Measurements from ENCODE around the gene MEIS1. TPM values are rescaled to one million over a fixed set of nuclear protein-coding genes. Genes with fewer than 3 reads are reported as not detected.

The MEIS1 gene
- total RNA-seq, 1 experiment from 2014 or later = 89.4 TPM

DNA sequence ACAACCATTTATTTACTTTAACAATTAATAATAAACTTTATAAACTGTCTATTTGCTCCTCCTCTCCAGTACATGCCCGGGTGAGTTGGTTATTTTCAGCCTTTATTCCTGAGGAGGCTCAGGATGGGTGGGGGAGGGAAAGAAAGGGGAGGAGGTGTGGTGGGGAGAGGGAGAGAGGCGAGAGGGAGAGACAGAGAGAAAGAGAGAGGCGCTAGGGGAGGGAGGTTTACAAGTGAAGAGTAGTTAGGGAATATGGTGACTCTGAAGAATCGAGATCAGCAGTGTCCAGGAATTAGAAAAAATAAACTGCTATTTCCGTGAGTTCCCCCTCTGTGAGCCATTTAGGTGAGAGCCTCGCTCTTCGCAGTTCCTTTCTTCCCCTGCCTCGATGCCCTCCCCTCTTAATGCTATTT is 138.9 kb downstream of the MEIS1 start:
- ChIA-PET POLR2A (ENCODE audit: low non-redundant PET) (no interaction called here), CTCF (interaction anchor here (2.7 kb wide), 1 partner anchor 140 kb away, joined by 6 read pairs; no protein-coding TSS in a partner anchor)
- intact Hi-C loops (cut with micrococcal nuclease; ENCODE audit: unreplicated experiment) = loop anchor here (2.0 to 10.0 kb wide), 5 partner anchors 139 to 827 kb away; partner anchors contain the start of gene MEIS1
- H3K27ac ChIP-seq (ENCODE audit: low read depth, low read length, poor library complexity, severe bottlenecking) = peak overlapping the region; percentile 27
- peaks cover 75% of the 10 kb centered on the region for H3K4me1 ChIP-seq (ENCODE audit: insufficient read depth, low read length, poor library complexity, severe bottlenecking)
- H3K27me3 ChIP-seq (replicated peaks; ENCODE audit: insufficient read depth, low read depth, low read length, poor library complexity) = no peaks in the 10 kb centered on the region
- TF ChIP-seq, protein P1, sequence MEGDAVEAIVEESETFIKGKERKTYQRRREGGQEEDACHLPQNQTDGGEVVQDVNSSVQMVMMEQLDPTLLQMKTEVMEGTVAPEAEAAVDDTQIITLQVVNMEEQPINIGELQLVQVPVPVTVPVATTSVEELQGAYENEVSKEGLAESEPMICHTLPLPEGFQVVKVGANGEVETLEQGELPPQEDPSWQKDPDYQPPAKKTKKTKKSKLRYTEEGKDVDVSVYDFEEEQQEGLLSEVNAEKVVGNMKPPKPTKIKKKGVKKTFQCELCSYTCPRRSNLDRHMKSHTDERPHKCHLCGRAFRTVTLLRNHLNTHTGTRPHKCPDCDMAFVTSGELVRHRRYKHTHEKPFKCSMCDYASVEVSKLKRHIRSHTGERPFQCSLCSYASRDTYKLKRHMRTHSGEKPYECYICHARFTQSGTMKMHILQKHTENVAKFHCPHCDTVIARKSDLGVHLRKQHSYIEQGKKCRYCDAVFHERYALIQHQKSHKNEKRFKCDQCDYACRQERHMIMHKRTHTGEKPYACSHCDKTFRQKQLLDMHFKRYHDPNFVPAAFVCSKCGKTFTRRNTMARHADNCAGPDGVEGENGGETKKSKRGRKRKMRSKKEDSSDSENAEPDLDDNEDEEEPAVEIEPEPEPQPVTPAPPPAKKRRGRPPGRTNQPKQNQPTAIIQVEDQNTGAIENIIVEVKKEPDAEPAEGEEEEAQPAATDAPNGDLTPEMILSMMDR (conservative IDR thresholded peaks at IDR 0.05; ENCODE audit: low read depth, low read length) = no peak
- TF ChIP-seq EZH2 (IDR thresholded peaks at IDR 0.05; ENCODE audit: borderline replicate concordance, low read depth, low read length, poor library complexity, severe bottlenecking) = no peak
- H3K4me3 ChIP-seq (ENCODE audit: low read depth, low read length, poor library complexity, severe bottlenecking) = no peak overlapping the region
- peaks cover 24% of the 10 kb centered on the region for H3K36me3 ChIP-seq (ENCODE audit: insufficient read depth, low read length, poor library complexity, severe bottlenecking)
- no peaks in the 10 kb centered on the region for H3K9me3 ChIP-seq (ENCODE audit: low read depth, low read length, poor library complexity, severe bottlenecking)
- no TSS peak for BruUV-seq (replicated peaks)
- DNase-seq (ENCODE audit: low spot score) = peak; percentile 57

GRCh38 chr2:66574701-66575624 is 140.0 kb downstream of the MEIS1 start:
- Histone ChIP-seq H3K27me3 (replicated peaks; ENCODE audit: insufficient read depth, low read depth, low read length, poor library complexity) (no peaks in the 10 kb centered on the region), H3K27ac (ENCODE audit: low read depth, low read length, poor library complexity, severe bottlenecking) (peak overlapping the region; percentile 92), H3K36me3 (ENCODE audit: insufficient read depth, low read length, poor library complexity, severe bottlenecking) (peaks cover 22% of the 10 kb centered on the region), H3K4me1 (ENCODE audit: insufficient read depth, low read length, poor library complexity, severe bottlenecking) (peaks cover 75% of the 10 kb centered on the region), H3K9me3 (ENCODE audit: low read depth, low read length, poor library complexity, severe bottlenecking) (no peaks in the 10 kb centered on the region), H3K4me3 (ENCODE audit: low read depth, low read length, poor library complexity, severe bottlenecking) (peak overlapping the region; percentile 65)
- POLR2A ChIA-PET (ENCODE audit: low non-redundant PET) = interaction anchor here (0.7 kb wide), 1 partner anchor 1278 kb away, joined by 9 read pairs; no protein-coding TSS in a partner anchor
- intact Hi-C loops (cut with micrococcal nuclease; ENCODE audit: unreplicated experiment) = loop anchor here (2.0 to 10.0 kb wide), 10 partner anchors 140 to 1077 kb away; partner anchors contain the start of genes ETAA1 and MEIS1
- TF ChIP-seq, protein P1 (conservative IDR thresholded peaks at IDR 0.05; ENCODE audit: low read depth, low read length) = peak; percentile 74
- TF ChIP-seq EZH2 (IDR thresholded peaks at IDR 0.05; ENCODE audit: borderline replicate concordance, low read depth, low read length, poor library complexity, severe bottlenecking) = no peak
- CTCF ChIA-PET = interaction anchor here (0.6 to 2.7 kb wide), 7 partner anchors 61 to 955 kb away, joined by 3 to 22 read pairs (median 6); no protein-coding TSS in a partner anchor
- no TSS peak for BruUV-seq (replicated peaks)
- DNase-seq (ENCODE audit: low spot score) = peak; percentile 97

DNA sequence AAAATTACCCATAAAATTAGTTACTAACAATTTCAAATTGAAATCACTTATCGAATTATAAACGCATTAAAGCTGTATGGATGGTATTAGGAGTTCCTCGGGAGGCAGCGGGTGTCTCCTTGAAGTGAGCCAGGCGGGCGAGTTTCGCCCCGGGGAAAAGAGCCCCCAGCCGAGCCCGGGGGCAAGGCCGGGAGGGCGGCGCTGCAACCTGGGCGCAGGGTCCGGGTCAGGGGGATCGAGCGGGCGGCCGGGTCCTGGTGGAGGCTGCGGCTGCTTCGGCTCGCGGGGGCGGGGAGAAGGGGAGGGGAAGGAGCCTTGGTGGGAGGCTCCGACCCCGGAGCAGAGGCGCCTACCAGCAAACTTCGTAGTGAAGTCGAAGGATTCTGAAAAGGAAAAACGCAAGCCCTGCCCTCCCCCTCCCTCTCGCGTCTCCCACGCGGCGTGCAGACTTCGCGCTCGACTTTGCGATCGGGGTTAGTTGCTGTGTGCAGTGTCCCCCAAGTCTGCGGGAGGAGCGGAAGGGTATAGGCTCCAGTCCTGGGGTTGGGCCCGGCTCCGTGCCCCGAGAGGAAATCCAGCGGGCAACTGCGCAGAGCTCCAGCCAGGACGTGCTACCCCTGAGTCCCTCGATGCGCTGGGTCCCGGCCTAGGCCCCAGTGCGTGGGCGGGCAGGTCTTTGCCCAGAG is 140.8 kb downstream of the MEIS1 start:
- peak overlapping the region; percentile 92 for H3K27ac ChIP-seq (ENCODE audit: low read depth, low read length, poor library complexity, severe bottlenecking)
- peak; percentile 83 for DNase-seq (ENCODE audit: low spot score)
- peak overlapping the region; percentile 65 for H3K4me3 ChIP-seq (ENCODE audit: low read depth, low read length, poor library complexity, severe bottlenecking)
- POLR2A ChIA-PET (ENCODE audit: low non-redundant PET) = no interaction called here
- H3K27me3 ChIP-seq (replicated peaks; ENCODE audit: insufficient read depth, low read depth, low read length, poor library complexity) = no peaks in the 10 kb centered on the region
- H3K9me3 ChIP-seq (ENCODE audit: low read depth, low read length, poor library complexity, severe bottlenecking) = no peaks in the 10 kb centered on the region
- H3K36me3 ChIP-seq (ENCODE audit: insufficient read depth, low read length, poor library complexity, severe bottlenecking) = peaks cover 19% of the 10 kb centered on the region
- TF ChIP-seq, protein P1 (conservative IDR thresholded peaks at IDR 0.05; ENCODE audit: low read depth, low read length) = no peak; the same call in 1 of the 2 replicates
- TF ChIP-seq EZH2 (IDR thresholded peaks at IDR 0.05; ENCODE audit: borderline replicate concordance, low read depth, low read length, poor library complexity, severe bottlenecking) = no peak
- CTCF ChIA-PET = interaction anchor here (0.6 to 2.7 kb wide), 8 partner anchors 62 to 1075 kb away, joined by 3 to 22 read pairs (median 5); no protein-coding TSS in a partner anchor
- no TSS peak for BruUV-seq (replicated peaks)
- peaks cover 72% of the 10 kb centered on the region for H3K4me1 ChIP-seq (ENCODE audit: insufficient read depth, low read length, poor library complexity, severe bottlenecking)
- intact Hi-C loops (cut with micrococcal nuclease; ENCODE audit: unreplicated experiment) = loop anchor here (2.0 to 10.0 kb wide), 11 partner anchors 141 to 1455 kb away; partner anchors contain the start of genes ETAA1 and MEIS1
